WTC11 (cell line): ENCODE data around the gene MRPL46. TPM values are rescaled to one million over a fixed set of nuclear protein-coding genes. Genes with fewer than 3 reads are reported as not detected.

Experiments used
- ATAC-seq: fragments of 200-7000 bp; cut with Tn5 transposase; 2 replicates; pipeline ENCODE4 v1.10.0; 2021; ENCODE audit warnings: mild to moderate bottlenecking, moderate library complexity
- Bru-seq: library from RNA; stranded (reverse); fragments of 400-500 nt; gene quantifications from one replicate; lab custom pipeline; 2021; lab: Mats Ljungman, UMichigan
- CTCF ChIA-PET: fragments of 300-600 bp; sonication (Branson Sonifier 250); formaldehyde crosslinking; loops from one replicate; lab custom pipeline; 2021; ENCODE audit warnings: antibody characterized with exemption; lab: Charles Lee
- POLR2A ChIA-PET: fragments of 350-600 bp; sonication (Branson Sonifier 250); formaldehyde crosslinking; loops from one replicate; lab custom pipeline; 2021; ENCODE audit warnings: antibody characterized with exemption; lab: Charles Lee
- DNase-seq: peaks from one replicate; pipeline ENCODE4 v3.0.0; 2021; ENCODE audit warnings: low spot score
- H3K27ac Mint-ChIP-seq: 2 replicates; pipeline ENCODE4 v1.8.0; 2021; ENCODE audit warnings: mixed read lengths
- H3K27me3 Mint-ChIP-seq: 2 replicates; pipeline ENCODE4 v1.8.0; 2021; ENCODE audit warnings: low read depth, mild to moderate bottlenecking, moderate library complexity, mixed read lengths
- H3K36me3 Mint-ChIP-seq: 2 replicates; pipeline ENCODE4 v1.8.0; 2021; ENCODE audit warnings: mixed read lengths
- H3K4me1 Mint-ChIP-seq: 2 replicates; pipeline ENCODE4 v1.8.0; 2022; ENCODE audit warnings: mixed read lengths
- H3K4me3 Mint-ChIP-seq: 2 replicates; pipeline ENCODE4 v1.8.0; 2021; ENCODE audit warnings: mild to moderate bottlenecking, moderate library complexity, mixed read lengths
- H3K9me3 Mint-ChIP-seq: 2 replicates; pipeline ENCODE4 v1.8.0; 2021; ENCODE audit warnings: mixed read lengths
- AFF4 ChIP-seq: sonication (generic); formaldehyde crosslinking; IDR thresholded peaks from 2 replicates; pipeline ENCODE4 v1.8.1; 2023; ENCODE audit warnings: mild to moderate bottlenecking, missing genetic modification reagents, borderline replicate concordance
- ARID4B ChIP-seq: sonication (generic); formaldehyde crosslinking; IDR thresholded peaks from 2 replicates; pipeline ENCODE4 v1.8.0; 2023; ENCODE audit warnings: missing genetic modification reagents, mild to moderate bottlenecking, borderline replicate concordance
- ATF1 ChIP-seq: sonication (generic); formaldehyde crosslinking; IDR thresholded peaks from 2 replicates; pipeline ENCODE4 v1.8.1; 2023; ENCODE audit warnings: mild to moderate bottlenecking, moderate library complexity, missing genetic modification reagents
- E2F1 ChIP-seq: sonication (generic); formaldehyde crosslinking; IDR thresholded peaks from 2 replicates; pipeline ENCODE4 v1.8.0; 2022; ENCODE audit warnings: mild to moderate bottlenecking, missing genetic modification reagents
- FOXK1 ChIP-seq: sonication (generic); formaldehyde crosslinking; IDR thresholded peaks from 2 replicates; pipeline ENCODE4 v1.8.0; 2022; ENCODE audit warnings: mild to moderate bottlenecking, moderate library complexity, missing genetic modification reagents
- NR2C2 ChIP-seq: sonication (generic); formaldehyde crosslinking; IDR thresholded peaks from 2 replicates; pipeline ENCODE4 v1.8.0; 2022; ENCODE audit warnings: mild to moderate bottlenecking, missing genetic modification reagents
- PRDM15 ChIP-seq: sonication (generic); formaldehyde crosslinking; IDR thresholded peaks from 2 replicates; pipeline ENCODE4 v1.8.0; 2022; ENCODE audit warnings: missing genetic modification reagents
- PREB ChIP-seq: sonication (generic); formaldehyde crosslinking; IDR thresholded peaks from 2 replicates; pipeline ENCODE4 v1.8.1; 2022; ENCODE audit warnings: mild to moderate bottlenecking, missing genetic modification reagents, moderate library complexity, borderline replicate concordance
- RELA ChIP-seq: sonication (generic); formaldehyde crosslinking; IDR thresholded peaks from 2 replicates; pipeline ENCODE4 v1.8.1; 2022; ENCODE audit warnings: missing genetic modification reagents, mild to moderate bottlenecking, borderline replicate concordance
- STAT6 ChIP-seq: sonication (generic); formaldehyde crosslinking; conservative IDR thresholded peaks from 2 replicates; pipeline ENCODE4 v1.8.1; 2023; ENCODE audit warnings: mild to moderate bottlenecking, low read depth, missing genetic modification reagents, moderate library complexity
- USF2 ChIP-seq: sonication (generic); formaldehyde crosslinking; IDR thresholded peaks from 2 replicates; pipeline ENCODE4 v1.8.1; 2023; ENCODE audit warnings: mild to moderate bottlenecking, missing genetic modification reagents, moderate library complexity
- ZBTB21 ChIP-seq: sonication (generic); formaldehyde crosslinking; IDR thresholded peaks from 2 replicates; pipeline ENCODE4 v1.8.1; 2023; ENCODE audit warnings: mild to moderate bottlenecking, missing genetic modification reagents, borderline replicate concordance
- ZNF423 ChIP-seq: fragments of 250-450 bp; sonication (Bioruptor Pico); IDR thresholded peaks from 2 replicates; pipeline ENCODE4 v2.1.2; 2022; ENCODE audit warnings: mild to moderate bottlenecking, moderate library complexity
- ZNF671 ChIP-seq: fragments of 250-450 bp; sonication (Bioruptor Pico); IDR thresholded peaks from 2 replicates; pipeline ENCODE4 v1.8.0; 2021; ENCODE audit warnings: mild to moderate bottlenecking
- long read RNA-seq, 3 experiments: library from RNA in 1 of 3; library from capped mRNA in 1 of 3; library from polyadenylated mRNA in 1 of 3; unstranded in 2 of 3; stranded (forward) in 1 of 3; transcript quantifications; one replicate each; pipeline ENCODE4 v2.0.0, GENCODE V29; 2021
- total RNA-seq: library from RNA; stranded (reverse); gene quantifications from 3 replicates; pipeline ENCODE4 v1.2.3, GENCODE V29; 2021

The MRPL46 gene
- 23.2 to 26.8 TPM (median 24.3 TPM) in 3 replicates for total RNA-seq
- percentile 95 among the genes with signal in this experiment for Bru-seq, nascent RNA
- long read RNA-seq, experiment 1, transcript MRPL46-201 (4 exons, 1,019 nt) = major isoform, 73 of 87 reads
- long read RNA-seq, experiment 1, partial matches to known transcripts = 0 of 87 reads
- long read RNA-seq, experiment 1, other reads (novel, unspliced or antisense) = 12 of 87 reads
- long read RNA-seq, experiment 2, transcript MRPL46-201 (4 exons, 1,019 nt) = major isoform, 29 of 35 reads
- long read RNA-seq, experiment 2, partial matches to known transcripts = 2 of 35 reads
- long read RNA-seq, experiment 2, other reads (novel, unspliced or antisense) = 2 of 35 reads
- long read RNA-seq, experiment 3, transcript MRPL46-201 (4 exons, 1,019 nt) = major isoform, 197 of 215 reads
- long read RNA-seq, experiment 3, partial matches to known transcripts = 0 of 215 reads
- long read RNA-seq, experiment 3, other reads (novel, unspliced or antisense) = 18 of 215 reads

GRCh38 chr15:88467073-88467934 is at the start of gene MRPL46, which contains the start of gene MRPS11:
MRPL46 (minus strand) TSS chr15:88467388; CDS start chr15:88467377, 11 bp downstream.
MRPS11 (plus strand) TSS chr15:88467708; CDS start chr15:88467718, 10 bp downstream.
- H3K27me3 Mint-ChIP-seq = no peaks in the 10 kb centered on the region
- peaks cover 16% of the 10 kb centered on the region for H3K4me1 Mint-ChIP-seq
- peak within 1 kb of the TSS; percentile 96 for H3K4me3 Mint-ChIP-seq
- H3K9me3 Mint-ChIP-seq = no peaks in the 10 kb centered on the region
- ChIA-PET CTCF (interaction anchor here (0.6 to 1.9 kb wide), 21 partner anchors 10 to 429 kb away, joined by 3 to 21 read pairs (median 5); partner anchors contain the start of gene ISG20), POLR2A (interaction anchor here (0.8 to 1.4 kb wide), 3 partner anchors 17 to 171 kb away, joined by 3 to 9 read pairs (median 7); partner anchors contain the start of gene ISG20)
- DNase-seq (peak; percentile 87), ATAC-seq (peak; percentile 86)
- H3K36me3 Mint-ChIP-seq = peaks cover 32% of the 10 kb centered on the region
- peak within 1 kb of the TSS; percentile 97 for H3K27ac Mint-ChIP-seq
- TF ChIP-seq ZNF423 (CRISPR knock-in tag) (no peak), NR2C2 (no peak), RELA (CRISPR knock-in tag) (no peak), ATF1 (CRISPR knock-in tag) (no peak), PRDM15 (no peak; the same call in 1 of the 2 replicates), PREB (CRISPR knock-in tag) (no peak), STAT6 (CRISPR knock-in tag) (no peak), ARID4B (CRISPR knock-in tag) (peak; percentile 58; the same call in 1 of the 2 replicates), AFF4 (CRISPR knock-in tag) (no peak), ZBTB21 (CRISPR knock-in tag) (no peak), E2F1 (CRISPR knock-in tag) (no peak), ZNF671 (CRISPR knock-in tag) (no peak), USF2 (no peak), FOXK1 (CRISPR knock-in tag) (0 out of 2 replicates have a peak, but pooled peaks have one; percentile 29)
